T-cell (primary cell): ENCODE data around the gene PSAT1. TPM values are rescaled to one million over a fixed set of nuclear protein-coding genes. Genes with fewer than 3 reads are reported as not detected.

Experiments used
- ATAC-seq, 4 experiments: fragments of 200-7000 bp in 3 of 4; fragments of 150-1000 bp in 1 of 4; cut with Tn5 transposase; replicated peaks in 1 of 4; 1 replicate in 3 of 4; 2 replicates in 1 of 4; pipeline ENCODE4 v1.10.0; 2021; ENCODE audit warnings: moderate library complexity in 3 of 4, mild to moderate bottlenecking in 2 of 4, moderate number of reproducible peaks in 1 of 4
- CTCF ChIA-PET, 2 donors: fragments of 300-600 bp; sonication (Branson Sonifier 250); formaldehyde crosslinking; loops; one replicate each; lab custom pipeline; 2022; ENCODE audit warnings: antibody characterized with exemption in 2 of 2; lab: Charles Lee
- POLR2A ChIA-PET, 2 donors: fragments of 300-600 bp; sonication (Branson Sonifier 250); formaldehyde crosslinking; loops; one replicate each; lab custom pipeline; 2022; ENCODE audit warnings: antibody characterized with exemption in 2 of 2; lab: Charles Lee
- DNase-seq, 35 experiments: peaks; one replicate each; pipeline versions ENCODE4 v3.0.0 to v3.0.0-alpha.2; 2013 to 2023
- H3K27ac ChIP-seq: one replicate; pipeline ENCODE4 v1.5.1; 2013; ENCODE audit warnings: low read length
- H3K27me3 ChIP-seq, 2 experiments: replicated peaks in 1 of 2; 1 replicate in 1 of 2; 2 replicates in 1 of 2; pipeline versions ENCODE4 v1.6.1 to v1.7.0; 2013; ENCODE audit warnings: low read length in 1 of 2, mixed read lengths in 1 of 2; ENCODE audit not compliant: control insufficient read depth in 2 of 2, insufficient read depth in 2 of 2; ENCODE audit errors: extremely low read depth in 1 of 2
- H3K36me3 ChIP-seq, 2 donors: 1 replicate in 1 of 2; 2 replicates in 1 of 2; pipeline versions ENCODE4 v1.6.1 to v1.7.0; 2013; ENCODE audit warnings: low read length in 1 of 2; ENCODE audit not compliant: control insufficient read depth in 2 of 2, insufficient read depth in 1 of 2; ENCODE audit errors: extremely low read depth in 1 of 2
- H3K4me1 ChIP-seq, 2 experiments: 1 replicate in 1 of 2; 2 replicates in 1 of 2; pipeline versions ENCODE4 v1.6.1 to v1.7.0; 2013; ENCODE audit warnings: low read length in 2 of 2, mixed read lengths in 1 of 2; ENCODE audit not compliant: insufficient read depth in 2 of 2, control insufficient read depth in 1 of 2; ENCODE audit errors: extremely low read depth in 1 of 2
- H3K4me3 ChIP-seq, 2 donors: 1 replicate in 1 of 2; 2 replicates in 1 of 2; pipeline versions ENCODE4 v1.5.1 to v1.7.0; 2013; ENCODE audit warnings: mild to moderate bottlenecking in 2 of 2, low read length in 1 of 2, moderate library complexity in 1 of 2; ENCODE audit not compliant: control insufficient read depth in 1 of 2; ENCODE audit errors: extremely low read depth in 1 of 2
- H3K9me3 ChIP-seq: 2 replicates; pipeline ENCODE4 v1.7.0; 2013
- H3K27ac Mint-ChIP-seq, 2 donors: one replicate each; pipeline ENCODE4 v1.8.0; 2020 to 2021; ENCODE audit warnings: mild to moderate bottlenecking in 2 of 2, mixed read lengths in 2 of 2
- H3K27me3 Mint-ChIP-seq, 2 donors: one replicate each; pipeline ENCODE4 v1.8.0; 2021 to 2022; ENCODE audit warnings: mixed read lengths in 2 of 2
- H3K36me3 Mint-ChIP-seq: one replicate; pipeline ENCODE4 v1.8.0; 2021; ENCODE audit warnings: mixed read lengths
- H3K4me1 Mint-ChIP-seq, 3 donors: one replicate each; pipeline ENCODE4 v1.8.0; 2020 to 2022; ENCODE audit warnings: mixed read lengths in 3 of 3, mild to moderate bottlenecking in 1 of 3
- H3K4me3 Mint-ChIP-seq, 3 donors: one replicate each; pipeline ENCODE4 v1.8.0; 2020 to 2022; ENCODE audit warnings: mild to moderate bottlenecking in 3 of 3, mixed read lengths in 3 of 3, moderate library complexity in 3 of 3
- H3K9me3 Mint-ChIP-seq, 3 donors: one replicate each; pipeline ENCODE4 v1.8.0; 2020 to 2022; ENCODE audit warnings: mixed read lengths in 3 of 3
- WGBS: methylation state at CpG from one replicate; pipeline ENCODE4 v1.1.5; 2013; ENCODE audit warnings: missing lambda C conversion rate; ENCODE audit not compliant: insufficient coverage; 5-methylcytosine and 5-hydroxymethylcytosine counted together
- total RNA-seq, 35 experiments: library from RNA in 6 of 35; stranded (reverse) in 6 of 35; fragments of 120-200 nt in 1 of 35; gene quantifications; one replicate each; pipeline versions ENCODE4 v1.2.1 to v1.2.4 and lab custom pipeline; 2013 to 2026

Gene PSAT1
- total RNA-seq, 5 donors from 2014 or later (not counting 1 experiment from before 2014, with no cell fraction given) = 2.0 to 37.3 (median 24.9) TPM

- H3K4me1 ChIP-seq = no peaks in the 10 kb centered on the region
- H3K4me3 Mint-ChIP-seq = no peak overlapping the region
- H3K4me1 Mint-ChIP-seq = no peaks in the 10 kb centered on the region
- no peaks in the 10 kb centered on the region for H3K27me3 Mint-ChIP-seq
- no peak overlapping the region for H3K4me3 ChIP-seq
- DNase-seq (no peak), ATAC-seq (no peak)
- peaks cover 5 to 12% of the 10 kb centered on the region in 2 donors for H3K36me3 ChIP-seq
- no peak overlapping the region for H3K27ac ChIP-seq
- no peaks in the 10 kb centered on the region for H3K9me3 ChIP-seq
- peaks cover 32% of the 10 kb centered on the region for H3K36me3 Mint-ChIP-seq
- CTCF ChIA-PET = interaction anchor here in 1 of 2 donors (0.6 kb wide), 1 partner anchor 11 kb away, joined by 3 read pairs; no protein-coding TSS in a partner anchor
- no peaks in the 10 kb centered on the region for H3K27me3 ChIP-seq
- POLR2A ChIA-PET = no interaction called here
- 95% methylated on average over 5 of the region's 5 CpGs for WGBS
- no peaks in the 10 kb centered on the region for H3K9me3 Mint-ChIP-seq
- H3K27ac Mint-ChIP-seq = no peak overlapping the region
These were observed 14.2 kb downstream of the PSAT1 start for GRCh38 chr9:78311075-78311474.

GRCh38 chr9:78311886-78312524 is 15.1 kb downstream of the PSAT1 start:
- ATAC-seq (no peak), DNase-seq (no peak)
- Histone ChIP-seq H3K4me1 (no peaks in the 10 kb centered on the region), H3K27ac (no peak overlapping the region), H3K36me3 (peaks cover 3 to 14% of the 10 kb centered on the region in 2 donors), H3K4me3 (no peak overlapping the region), H3K9me3 (no peaks in the 10 kb centered on the region), H3K27me3 (no peaks in the 10 kb centered on the region)
- no peaks in the 10 kb centered on the region for H3K4me1 Mint-ChIP-seq
- 100% methylated on average over 4 of the region's 9 CpGs for WGBS
- peaks cover 35% of the 10 kb centered on the region for H3K36me3 Mint-ChIP-seq
- H3K27ac Mint-ChIP-seq = no peak overlapping the region
- CTCF ChIA-PET = no interaction called here
- H3K27me3 Mint-ChIP-seq = no peaks in the 10 kb centered on the region
- H3K4me3 Mint-ChIP-seq = no peak overlapping the region
- POLR2A ChIA-PET = no interaction called here
- H3K9me3 Mint-ChIP-seq = no peaks in the 10 kb centered on the region

GRCh38 chr9:78314550-78314949 is 17.6 kb downstream of the PSAT1 start:
- H3K9me3 Mint-ChIP-seq = no peaks in the 10 kb centered on the region
- WGBS = 97% methylated on average over 5 of the region's 5 CpGs
- no peak for DNase-seq
- ChIA-PET CTCF (interaction anchor here in 1 of 2 donors (0.6 kb wide), 1 partner anchor 832 kb away, joined by 3 read pairs; no protein-coding TSS in a partner anchor), POLR2A (no interaction called here)
- H3K27me3 ChIP-seq = no peaks in the 10 kb centered on the region
- ATAC-seq = no peak
- H3K4me3 Mint-ChIP-seq = no peak overlapping the region
- no peaks in the 10 kb centered on the region for H3K4me1 Mint-ChIP-seq
- no peak overlapping the region for H3K27ac ChIP-seq
- H3K27me3 Mint-ChIP-seq = no peaks in the 10 kb centered on the region
- peaks cover 10 to 17% of the 10 kb centered on the region in 2 donors for H3K36me3 ChIP-seq
- H3K27ac Mint-ChIP-seq = no peak overlapping the region
- H3K9me3 ChIP-seq = no peaks in the 10 kb centered on the region
- H3K4me1 ChIP-seq = no peaks in the 10 kb centered on the region
- H3K36me3 Mint-ChIP-seq = peaks cover 44% of the 10 kb centered on the region
- no peak overlapping the region for H3K4me3 ChIP-seq

- H3K4me3 ChIP-seq = no peak overlapping the region
- no peaks in the 10 kb centered on the region for H3K27me3 ChIP-seq
- H3K27ac Mint-ChIP-seq = no peak overlapping the region
- no peak overlapping the region for H3K27ac ChIP-seq
- no peak overlapping the region for H3K4me3 Mint-ChIP-seq
- H3K9me3 ChIP-seq = no peaks in the 10 kb centered on the region
- H3K36me3 Mint-ChIP-seq = peaks cover 44% of the 10 kb centered on the region
- H3K9me3 Mint-ChIP-seq = peaks cover 0 to 4% (median 0%) of the 10 kb centered on the region in 3 donors
- no peaks in the 10 kb centered on the region for H3K27me3 Mint-ChIP-seq
- H3K36me3 ChIP-seq = peaks cover 8 to 14% of the 10 kb centered on the region in 2 donors
- WGBS = 90% methylated on average over 4 of the region's 8 CpGs
- ATAC-seq (no peak), DNase-seq (no peak)
- ChIA-PET POLR2A (no interaction called here), CTCF (interaction anchor here in 1 of 2 donors (0.6 kb wide), 1 partner anchor 832 kb away, joined by 3 read pairs; no protein-coding TSS in a partner anchor)
- H3K4me1 ChIP-seq = no peaks in the 10 kb centered on the region
- H3K4me1 Mint-ChIP-seq = no peaks in the 10 kb centered on the region
These were observed 18.3 kb downstream of the PSAT1 start for GRCh38 chr9:78314953-78315870.

- ATAC-seq = no peak
- Histone ChIP-seq H3K27ac (no peak overlapping the region), H3K4me1 (no peaks in the 10 kb centered on the region), H3K27me3 (no peaks in the 10 kb centered on the region), H3K9me3 (no peaks in the 10 kb centered on the region), H3K4me3 (no peak overlapping the region), H3K36me3 (peaks cover 8 to 9% of the 10 kb centered on the region in 2 donors)
- Mint-ChIP-seq H3K4me3 (no peak overlapping the region), H3K4me1 (no peaks in the 10 kb centered on the region), H3K27me3 (no peaks in the 10 kb centered on the region), H3K36me3 (peaks cover 45% of the 10 kb centered on the region), H3K27ac (no peak overlapping the region), H3K9me3 (peaks cover 0 to 4% (median 0%) of the 10 kb centered on the region in 3 donors)
- WGBS = 95% methylated on average over 6 of the region's 11 CpGs
- CTCF ChIA-PET = no interaction called here
- POLR2A ChIA-PET = no interaction called here
- DNase-seq = no peak
These were observed 19.4 kb downstream of the PSAT1 start for GRCh38 chr9:78316166-78316892.
